PC-9 (cell line): ENCODE data around the gene NIPA2. TPM values are rescaled to one million over a fixed set of nuclear protein-coding genes. Genes with fewer than 3 reads are reported as not detected.
A peak's percentile ranks its signal among the peaks of the same experiment; 100 is the strongest.

Experiments
- BruUV-seq: library from RNA; stranded (reverse); fragments of 400-500 nt; replicated peaks from 2 replicates; lab custom pipeline; 2021; lab: Mats Ljungman, UMichigan
- CTCF ChIA-PET: fragments of 300-600 bp; sonication (Branson Sonifier 250); formaldehyde crosslinking; loops from one replicate; lab custom pipeline; 2022; ENCODE audit warnings: antibody characterized with exemption; lab: Charles Lee
- POLR2A ChIA-PET: fragments of 300-600 bp; sonication (Branson Sonifier 250); formaldehyde crosslinking; loops from one replicate; lab custom pipeline; 2022; ENCODE audit warnings: antibody characterized with exemption; ENCODE audit not compliant: unreplicated experiment; lab: Charles Lee
- DNase-seq, 2 experiments: peaks; one replicate each; pipeline versions ENCODE4 v3.0.0 to v3.0.0-alpha.2; 2015 to 2022; ENCODE audit warnings: mixed read lengths in 1 of 2
- H2AFZ ChIP-seq: fragments of 200-600 bp; sonication (generic); 2 replicates; pipeline ENCODE4 v1.8.1; 2017; ENCODE audit warnings: antibody characterized with exemption
- H3F3A ChIP-seq: fragments of 200-600 bp; sonication (generic); 2 replicates; pipeline ENCODE4 v1.8.1; 2017; ENCODE audit warnings: antibody characterized with exemption, mild to moderate bottlenecking, low read depth; ENCODE audit not compliant: insufficient read depth
- H3K27ac ChIP-seq: fragments of 200-600 bp; sonication (generic); 2 replicates; pipeline ENCODE4 v1.6.1; 2016; ENCODE audit warnings: mixed run types
- H3K27me3 ChIP-seq: fragments of 200-600 bp; sonication (generic); 2 replicates; pipeline ENCODE4 v1.6.1; 2016; ENCODE audit warnings: low read depth, mixed run types; ENCODE audit not compliant: insufficient read depth
- H3K36me3 ChIP-seq: fragments of 200-600 bp; sonication (generic); 2 replicates; pipeline ENCODE4 v1.6.1; 2016; ENCODE audit warnings: low read depth, mixed run types
- H3K4me1 ChIP-seq: fragments of 200-600 bp; sonication (generic); replicated peaks from 2 replicates; pipeline ENCODE4 v1.6.1; 2016; ENCODE audit warnings: mixed run types; ENCODE audit not compliant: insufficient read depth
- H3K4me2 ChIP-seq: fragments of 200-600 bp; sonication (generic); 2 replicates; pipeline ENCODE4 v1.6.1; 2017; ENCODE audit warnings: mixed run types
- H3K4me3 ChIP-seq: fragments of 200-600 bp; sonication (generic); 2 replicates; pipeline ENCODE4 v1.6.1; 2016; ENCODE audit warnings: mixed run types
- H3K79me2 ChIP-seq: fragments of 200-600 bp; sonication (generic); 2 replicates; pipeline ENCODE4 v1.6.1; 2017; ENCODE audit warnings: low read depth, mixed run types
- H3K9me2 ChIP-seq: fragments of 200-600 bp; sonication (generic); 2 replicates; pipeline ENCODE4 v1.8.1; 2017; ENCODE audit warnings: mild to moderate bottlenecking; ENCODE audit not compliant: insufficient read depth
- H3K9me3 ChIP-seq: fragments of 200-600 bp; sonication (generic); 2 replicates; pipeline ENCODE4 v1.8.1; 2016; ENCODE audit warnings: low read depth; ENCODE audit not compliant: insufficient read depth
- H4K20me1 ChIP-seq: fragments of 200-600 bp; sonication (generic); 2 replicates; pipeline ENCODE4 v1.8.1; 2017; ENCODE audit not compliant: insufficient read depth
- EZH2 ChIP-seq: fragments of 200-600 bp; sonication (generic); IDR thresholded peaks from 2 replicates; pipeline ENCODE4 v1.8.0; 2017; ENCODE audit warnings: antibody characterized with exemption, low read depth
- intact Hi-C: fragments of 100-400 bp; cut with micrococcal nuclease; formaldehyde crosslinking; loops from one replicate; pipeline ENCODE4 v1.10.0; 2022; ENCODE audit not compliant: unreplicated experiment
- total RNA-seq: library from RNA; stranded (reverse); gene quantifications from 2 replicates; pipeline ENCODE4 v1.2.3, GENCODE V29; 2021
- TF ChIP-seq, protein P1 (sequence below): fragments of 200-600 bp; sonication (generic); conservative IDR thresholded peaks from 2 replicates; pipeline ENCODE4 v1.6.1; 2017; ENCODE audit warnings: mixed run types, antibody characterized with exemption, mild to moderate bottlenecking, moderate library complexity

The NIPA2 gene
- total RNA-seq, 1 experiment from 2014 or later, result 65.6 TPM

DNA sequence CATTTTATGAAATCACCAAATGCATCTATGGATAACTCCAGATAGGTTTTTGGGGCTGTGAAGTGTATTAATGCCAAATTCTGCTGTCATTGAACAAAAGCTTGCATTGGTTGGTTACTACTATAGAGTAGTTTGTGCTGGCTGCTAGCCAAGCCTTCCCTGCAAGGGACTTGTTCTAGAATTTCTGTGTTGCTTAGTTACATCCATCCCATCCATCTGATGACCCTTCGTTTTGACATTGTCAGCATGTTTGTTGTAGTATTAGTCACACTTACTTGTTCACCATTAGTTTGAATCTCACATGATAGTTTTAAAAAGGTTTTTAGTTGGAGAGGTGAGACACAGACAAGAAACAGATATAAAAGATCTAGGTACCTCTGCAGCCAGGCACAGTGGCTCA is 7.0 kb upstream of the NIPA2 start:
- no peak for TF ChIP-seq EZH2
- TF ChIP-seq, protein P1, sequence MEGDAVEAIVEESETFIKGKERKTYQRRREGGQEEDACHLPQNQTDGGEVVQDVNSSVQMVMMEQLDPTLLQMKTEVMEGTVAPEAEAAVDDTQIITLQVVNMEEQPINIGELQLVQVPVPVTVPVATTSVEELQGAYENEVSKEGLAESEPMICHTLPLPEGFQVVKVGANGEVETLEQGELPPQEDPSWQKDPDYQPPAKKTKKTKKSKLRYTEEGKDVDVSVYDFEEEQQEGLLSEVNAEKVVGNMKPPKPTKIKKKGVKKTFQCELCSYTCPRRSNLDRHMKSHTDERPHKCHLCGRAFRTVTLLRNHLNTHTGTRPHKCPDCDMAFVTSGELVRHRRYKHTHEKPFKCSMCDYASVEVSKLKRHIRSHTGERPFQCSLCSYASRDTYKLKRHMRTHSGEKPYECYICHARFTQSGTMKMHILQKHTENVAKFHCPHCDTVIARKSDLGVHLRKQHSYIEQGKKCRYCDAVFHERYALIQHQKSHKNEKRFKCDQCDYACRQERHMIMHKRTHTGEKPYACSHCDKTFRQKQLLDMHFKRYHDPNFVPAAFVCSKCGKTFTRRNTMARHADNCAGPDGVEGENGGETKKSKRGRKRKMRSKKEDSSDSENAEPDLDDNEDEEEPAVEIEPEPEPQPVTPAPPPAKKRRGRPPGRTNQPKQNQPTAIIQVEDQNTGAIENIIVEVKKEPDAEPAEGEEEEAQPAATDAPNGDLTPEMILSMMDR, result no peak
- POLR2A ChIA-PET, result no interaction called here

DNA sequence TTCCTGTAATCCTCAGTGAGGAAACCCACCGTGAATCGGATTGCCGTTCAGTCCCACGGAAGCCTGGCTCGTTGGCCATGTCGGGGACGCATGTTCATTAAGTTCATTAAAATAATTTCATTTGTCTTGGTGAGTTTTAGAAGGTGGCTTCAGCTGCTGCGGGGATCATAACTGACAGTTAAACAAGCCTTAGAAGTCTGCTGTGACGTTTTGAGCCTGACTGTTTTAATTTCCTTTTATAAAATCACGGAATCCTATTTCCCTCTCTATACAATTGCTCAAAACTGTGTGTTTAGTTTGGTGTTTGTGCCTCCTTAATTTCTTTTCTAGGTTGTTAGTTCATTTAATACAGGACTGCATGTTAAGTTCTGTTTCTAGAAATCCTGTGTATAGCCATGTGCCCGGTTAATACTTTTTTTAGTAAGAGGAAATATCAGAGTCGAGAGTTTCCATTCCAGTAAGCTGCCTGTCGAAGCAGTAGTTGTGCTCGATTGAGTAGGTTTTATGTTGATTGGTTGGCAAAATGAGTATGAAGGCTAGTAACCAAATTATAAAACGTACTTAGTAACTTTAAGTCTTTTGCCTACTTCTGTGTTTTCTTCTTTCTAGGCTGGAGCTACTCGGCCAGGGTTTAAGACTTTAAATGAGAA is 705 bp downstream of the NIPA2 start:
- Histone ChIP-seq H3K79me2 (peaks cover 55% of the 10 kb centered on the region), H3K27me3 (no peaks in the 10 kb centered on the region), H3F3A (peaks cover 13% of the 10 kb centered on the region), H4K20me1 (peaks cover 20% of the 10 kb centered on the region; the same call in 1 of the 2 replicates), H3K9me3 (no peaks in the 10 kb centered on the region), H2AFZ (peak overlapping the region; percentile 80), H3K4me1 (peaks cover 7% of the 10 kb centered on the region), H3K4me3 (peak overlapping the region; percentile 96), H3K36me3 (no peaks in the 10 kb centered on the region), H3K4me2 (peak overlapping the region; percentile 98), H3K9me2 (no peaks in the 10 kb centered on the region), H3K27ac (peak overlapping the region; percentile 80)
- POLR2A ChIA-PET, result no interaction called here
- no peak for DNase-seq
- CTCF ChIA-PET, result no interaction called here
- no TSS peak for BruUV-seq
- TF ChIP-seq, protein P1, result no peak
- TF ChIP-seq EZH2, result no peak
- intact Hi-C loops, result loop anchor here (2.0 kb wide), 1 partner anchor 140 kb away; no protein-coding TSS in a partner anchor

More for the DNA sequence above, 7.0 kb upstream of the NIPA2 start:
- Histone ChIP-seq H2AFZ (no peak overlapping the region), H3K36me3 (no peaks in the 10 kb centered on the region), H3K4me2 (no peak overlapping the region), H3K9me3 (no peaks in the 10 kb centered on the region), H4K20me1 (no peaks in the 10 kb centered on the region), H3F3A (no peaks in the 10 kb centered on the region; the same call in 1 of the 2 replicates), H3K4me3 (no peak overlapping the region), H3K4me1 (no peaks in the 10 kb centered on the region), H3K27me3 (no peaks in the 10 kb centered on the region), H3K79me2 (no peaks in the 10 kb centered on the region), H3K9me2 (no peaks in the 10 kb centered on the region), H3K27ac (no peak overlapping the region)
- intact Hi-C loops, result no loop called here
- CTCF ChIA-PET, result no interaction called here
- no TSS peak for BruUV-seq
- no peak for DNase-seq

DNA sequence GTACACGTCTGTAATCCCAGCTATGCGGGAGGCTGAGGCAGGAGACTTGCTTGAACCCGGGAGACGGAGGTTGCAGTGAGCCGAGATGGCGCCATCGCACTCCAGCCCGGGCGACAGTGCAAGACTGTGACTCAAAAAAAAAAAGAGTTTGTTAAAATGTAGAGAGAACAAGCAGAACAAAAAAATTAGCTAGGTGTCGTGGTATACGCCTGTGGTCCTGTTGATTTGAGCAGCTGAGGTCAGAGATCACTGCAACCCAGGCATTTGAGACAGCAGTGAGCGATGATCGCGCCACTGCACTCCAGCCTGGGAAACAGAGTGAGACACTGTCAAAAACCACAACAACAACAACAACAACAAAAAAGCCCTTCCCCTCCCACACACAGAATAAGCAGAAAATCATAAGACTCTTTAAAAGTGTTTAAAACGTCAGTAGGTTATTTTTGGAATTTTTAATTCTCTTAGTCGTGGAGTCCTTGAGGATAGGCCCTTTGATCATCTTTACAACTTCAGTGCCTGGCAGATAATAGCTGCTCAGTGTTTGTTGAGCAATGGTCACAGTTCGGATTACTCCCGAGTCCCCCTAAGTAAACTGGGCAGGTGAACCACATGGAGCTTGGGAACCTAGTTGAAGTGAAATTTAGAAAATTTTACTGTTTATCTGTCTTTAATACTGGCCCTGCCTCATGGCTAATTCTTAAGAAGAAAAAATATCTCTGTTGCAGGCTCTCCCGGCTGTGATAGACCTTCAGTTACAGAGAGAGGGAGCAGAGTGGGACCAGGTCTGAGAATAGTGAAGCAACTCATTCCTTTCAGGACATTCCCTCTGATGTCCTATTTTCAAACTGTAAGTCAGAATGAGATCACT is 6.2 kb downstream of the NIPA2 start:
- peaks cover 83% of the 10 kb centered on the region for H3K79me2 ChIP-seq

More for the DNA sequence above, 6.2 kb downstream of the NIPA2 start:
- H3F3A ChIP-seq, result no peaks in the 10 kb centered on the region; the same call in 1 of the 2 replicates
- no peak overlapping the region for H2AFZ ChIP-seq
- no peaks in the 10 kb centered on the region for H3K36me3 ChIP-seq
- no peak overlapping the region for H3K4me2 ChIP-seq
- DNase-seq, result no peak
- intact Hi-C loops, result no loop called here
- no TSS peak for BruUV-seq
- H3K27ac ChIP-seq, result no peak overlapping the region
- H3K9me3 ChIP-seq, result no peaks in the 10 kb centered on the region
- TF ChIP-seq EZH2, result no peak
- TF ChIP-seq, protein P1, result no peak
- H3K27me3 ChIP-seq, result no peaks in the 10 kb centered on the region
- peaks cover 49% of the 10 kb centered on the region for H4K20me1 ChIP-seq
- CTCF ChIA-PET, result no interaction called here
- H3K4me3 ChIP-seq, result no peak overlapping the region
- peaks cover 7% of the 10 kb centered on the region for H3K4me1 ChIP-seq
- no peaks in the 10 kb centered on the region for H3K9me2 ChIP-seq
- POLR2A ChIA-PET, result interaction anchor here (0.6 kb wide), 1 partner anchor 11 kb away, joined by 3 read pairs; no protein-coding TSS in a partner anchor
